UCSD-AML1 (cell line): Measurements from ENCODE around the gene RNASEH2B.

Experiments
- DNase-seq: peaks from one replicate; lab custom pipeline; 2025; ENCODE audit not compliant: unreplicated experiment; lab: John Stamatoyannopoulos, UW

Gene RNASEH2B

GRCh38 chr13:50905256-50905655 is 4.3 kb upstream of the RNASEH2B start:
- no peak for DNase-seq

GRCh38 chr13:50907781-50908180 is 1.8 kb upstream of the RNASEH2B start:
- no peak for DNase-seq

- no peak for DNase-seq
Observed at GRCh38 chr13:50908371-50908770, 1.2 kb upstream of the RNASEH2B start.

GRCh38 chr13:50910485-50910805 is 854 bp downstream of the RNASEH2B start:
- no peak for DNase-seq

- DNase-seq, result no peak
Observed at GRCh38 chr13:50911081-50911631, 1.6 kb downstream of the RNASEH2B start.

- peak; percentile 87 for DNase-seq
Observed at GRCh38 chr13:50911937-50912795, 2.6 kb downstream of the RNASEH2B start.

GRCh38 chr13:50912851-50913250 is 3.3 kb downstream of the RNASEH2B start:
- no peak for DNase-seq

GRCh38 chr13:50914176-50914700 is 4.6 kb downstream of the RNASEH2B start:
- DNase-seq, result no peak

- DNase-seq, result no peak
Observed at GRCh38 chr13:50914848-50915247, 5.3 kb downstream of the RNASEH2B start.

GRCh38 chr13:50915565-50915964 is 6.0 kb downstream of the RNASEH2B start:
- DNase-seq, result peak; percentile 19

- DNase-seq, result peak; percentile 64
Observed at GRCh38 chr13:50916701-50917184, 7.2 kb downstream of the RNASEH2B start.

GRCh38 chr13:50917572-50917971 is 8.0 kb downstream of the RNASEH2B start:
- DNase-seq, result no peak

- DNase-seq, result no peak
Observed at GRCh38 chr13:50918567-50918966, 9.0 kb downstream of the RNASEH2B start.

- DNase-seq, result no peak
Observed at GRCh38 chr13:50919277-50919676, 9.7 kb downstream of the RNASEH2B start.

- DNase-seq, result no peak
Observed at GRCh38 chr13:50921706-50922105, 12.1 kb downstream of the RNASEH2B start.

GRCh38 chr13:50923272-50923671 is 13.7 kb downstream of the RNASEH2B start:
- DNase-seq, result no peak

- DNase-seq, result no peak
Observed at GRCh38 chr13:50924025-50924424, 14.4 kb downstream of the RNASEH2B start.

GRCh38 chr13:50927701-50928100 is 18.1 kb downstream of the RNASEH2B start:
- no peak for DNase-seq

GRCh38 chr13:50928102-50928501 is 18.5 kb downstream of the RNASEH2B start:
- DNase-seq, result no peak

- DNase-seq, result no peak
Observed at GRCh38 chr13:50928659-50929462, 19.3 kb downstream of the RNASEH2B start.

GRCh38 chr13:50932091-50932490 is 22.5 kb downstream of the RNASEH2B start:
- no peak for DNase-seq
